Osteoblast (primary cell): ENCODE data around the gene OR2L8. TPM values are rescaled to one million over a fixed set of nuclear protein-coding genes. Genes with fewer than 3 reads are reported as not detected.

Experiments
- DNase-seq: peaks from one replicate; pipeline ENCODE4 v3.0.0; 2011; ENCODE audit warnings: low spot score, mixed read lengths; ENCODE audit not compliant: insufficient read length; ENCODE audit errors: missing footprints
- H2AFZ ChIP-seq: 2 replicates; pipeline ENCODE4 v1.6.0; 2011; ENCODE audit warnings: mild to moderate bottlenecking, low read length
- H3K27ac ChIP-seq: 2 replicates; pipeline ENCODE4 v1.5.1; 2011; ENCODE audit warnings: mild to moderate bottlenecking, low read depth, low read length, moderate library complexity
- H3K27me3 ChIP-seq: 2 replicates; pipeline ENCODE4 v1.6.0; 2012; ENCODE audit warnings: mild to moderate bottlenecking, control low read depth, inconsistent platforms, low read length, moderate library complexity; ENCODE audit not compliant: insufficient read depth
- H3K36me3 ChIP-seq: 2 replicates; pipeline ENCODE4 v1.5.1; 2011; ENCODE audit warnings: mild to moderate bottlenecking, low read length, control low read depth, moderate library complexity; ENCODE audit not compliant: insufficient read depth
- H3K4me1 ChIP-seq: 2 replicates; pipeline ENCODE4 v1.5.1; 2011; ENCODE audit warnings: mild to moderate bottlenecking, low read length, control low read depth, moderate library complexity; ENCODE audit not compliant: insufficient read depth
- H3K4me2 ChIP-seq: 2 replicates; pipeline ENCODE4 v1.6.0; 2011; ENCODE audit warnings: mild to moderate bottlenecking, low read length; ENCODE audit not compliant: insufficient read depth
- H3K4me3 ChIP-seq: fragments of 200-600 bp; sonication (generic); 3 replicates; pipeline ENCODE4 v1.5.1; 2012; ENCODE audit warnings: mild to moderate bottlenecking, low read length, inconsistent platforms; ENCODE audit not compliant: insufficient read depth
- H3K79me2 ChIP-seq: 2 replicates; pipeline ENCODE4 v1.6.0; 2012; ENCODE audit warnings: mild to moderate bottlenecking, low read length, control low read depth, inconsistent platforms; ENCODE audit not compliant: insufficient read depth
- H3K9me3 ChIP-seq: 2 replicates; pipeline ENCODE4 v1.5.1; 2011; ENCODE audit warnings: low read depth, low read length, control low read depth
- H4K20me1 ChIP-seq: 2 replicates; pipeline ENCODE4 v1.6.0; 2012; ENCODE audit warnings: mild to moderate bottlenecking, low read length, control low read depth; ENCODE audit not compliant: insufficient read depth
- total RNA-seq: library from RNA; depleted of rRNA; stranded (reverse); fragments of >200 nt; gene quantifications from 2 replicates; pipeline ENCODE4 v1.2.3, GENCODE V29; 2012
- TF ChIP-seq, protein P1 (sequence below): IDR thresholded peaks from 2 replicates; pipeline ENCODE4 v1.5.1; 2011; ENCODE audit warnings: mild to moderate bottlenecking, low read depth, low read length, moderate library complexity; ENCODE audit errors: extremely low read depth

OR2L8 gene
- total RNA-seq, 1 donor = not detected

DNA sequence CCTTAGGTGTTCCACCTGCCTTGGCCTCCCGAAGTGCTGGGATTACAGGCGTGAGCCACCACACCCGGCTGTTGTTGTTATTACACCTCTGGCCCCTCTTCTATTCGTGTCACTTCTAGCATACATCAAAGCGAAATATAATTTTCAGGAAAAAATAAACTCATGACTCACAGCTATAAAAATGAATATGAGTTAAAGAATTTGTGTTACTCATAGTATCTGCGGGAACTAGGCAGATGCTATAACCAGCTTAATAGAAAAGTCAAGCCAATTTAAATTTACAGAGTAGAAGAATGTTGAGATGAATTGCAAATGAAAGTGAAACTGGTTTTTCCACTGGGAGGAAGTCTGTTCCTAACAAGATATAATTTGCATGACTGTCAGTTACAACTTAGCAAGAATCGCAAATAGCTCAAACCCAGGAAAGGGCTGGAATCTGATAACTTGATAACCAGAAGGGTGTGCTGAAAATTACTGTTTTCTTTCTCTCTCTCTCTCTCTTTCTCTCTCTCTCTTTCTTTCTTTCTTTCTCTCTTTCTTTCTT is 42.1 kb upstream of the OR2L8 start:
- no peaks in the 10 kb centered on the region for H3K27me3 ChIP-seq
- H3K27ac ChIP-seq = no peak overlapping the region
- H4K20me1 ChIP-seq = no peaks in the 10 kb centered on the region
- no peaks in the 10 kb centered on the region for H3K79me2 ChIP-seq
- H3K9me3 ChIP-seq = no peaks in the 10 kb centered on the region
- no peaks in the 10 kb centered on the region for H3K36me3 ChIP-seq
- no peak overlapping the region for H2AFZ ChIP-seq
- no peak overlapping the region for H3K4me3 ChIP-seq
- H3K4me1 ChIP-seq = no peaks in the 10 kb centered on the region
- DNase-seq = peak; percentile 62
- TF ChIP-seq, protein P1, sequence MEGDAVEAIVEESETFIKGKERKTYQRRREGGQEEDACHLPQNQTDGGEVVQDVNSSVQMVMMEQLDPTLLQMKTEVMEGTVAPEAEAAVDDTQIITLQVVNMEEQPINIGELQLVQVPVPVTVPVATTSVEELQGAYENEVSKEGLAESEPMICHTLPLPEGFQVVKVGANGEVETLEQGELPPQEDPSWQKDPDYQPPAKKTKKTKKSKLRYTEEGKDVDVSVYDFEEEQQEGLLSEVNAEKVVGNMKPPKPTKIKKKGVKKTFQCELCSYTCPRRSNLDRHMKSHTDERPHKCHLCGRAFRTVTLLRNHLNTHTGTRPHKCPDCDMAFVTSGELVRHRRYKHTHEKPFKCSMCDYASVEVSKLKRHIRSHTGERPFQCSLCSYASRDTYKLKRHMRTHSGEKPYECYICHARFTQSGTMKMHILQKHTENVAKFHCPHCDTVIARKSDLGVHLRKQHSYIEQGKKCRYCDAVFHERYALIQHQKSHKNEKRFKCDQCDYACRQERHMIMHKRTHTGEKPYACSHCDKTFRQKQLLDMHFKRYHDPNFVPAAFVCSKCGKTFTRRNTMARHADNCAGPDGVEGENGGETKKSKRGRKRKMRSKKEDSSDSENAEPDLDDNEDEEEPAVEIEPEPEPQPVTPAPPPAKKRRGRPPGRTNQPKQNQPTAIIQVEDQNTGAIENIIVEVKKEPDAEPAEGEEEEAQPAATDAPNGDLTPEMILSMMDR = no peak
- H3K4me2 ChIP-seq = no peak overlapping the region

DNA sequence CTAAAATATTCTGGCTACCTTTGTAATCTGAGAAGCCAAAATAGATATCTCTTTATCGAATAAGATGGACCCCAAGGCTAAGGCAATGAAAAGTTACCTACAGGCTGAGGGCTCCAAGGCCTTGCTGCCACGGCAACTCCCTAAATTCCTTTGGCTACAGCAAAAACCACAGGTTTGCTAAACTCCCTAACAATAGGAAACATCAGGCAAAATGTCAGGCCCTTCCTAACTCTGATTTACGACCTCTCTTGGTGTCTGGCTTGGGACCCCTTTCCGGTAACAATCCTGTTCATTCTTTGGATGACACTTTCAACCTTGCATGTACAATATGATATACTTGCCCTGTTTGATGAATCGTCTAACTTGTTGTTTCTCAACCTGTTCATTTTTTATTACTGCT is 39.9 kb upstream of the OR2L8 start:
- Histone ChIP-seq H3K4me1 (no peaks in the 10 kb centered on the region), H3K9me3 (no peaks in the 10 kb centered on the region), H3K4me3 (no peak overlapping the region), H4K20me1 (no peaks in the 10 kb centered on the region), H3K79me2 (no peaks in the 10 kb centered on the region), H3K36me3 (no peaks in the 10 kb centered on the region), H2AFZ (no peak overlapping the region), H3K27ac (no peak overlapping the region), H3K4me2 (no peak overlapping the region), H3K27me3 (no peaks in the 10 kb centered on the region)
- TF ChIP-seq, protein P1 = no peak
- no peak for DNase-seq

DNA sequence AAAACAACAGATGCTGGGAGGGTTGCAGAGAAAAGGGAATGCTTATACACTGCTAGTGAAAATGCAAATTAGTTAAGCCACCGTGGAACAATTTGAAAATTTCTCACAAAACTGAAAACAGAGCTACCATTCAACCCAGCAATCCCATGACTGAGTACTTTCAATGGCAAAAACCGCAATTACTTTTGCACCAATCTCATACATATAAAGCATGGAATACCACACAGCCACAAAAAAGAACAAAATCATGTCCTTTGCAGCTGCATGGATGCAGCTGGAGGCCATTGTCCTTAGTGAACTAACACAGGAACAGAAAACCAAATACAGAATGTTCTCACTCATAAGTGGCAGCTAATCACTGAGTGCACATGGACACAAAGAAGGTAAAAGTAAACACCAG is 34.9 kb upstream of the OR2L8 start:
- peaks cover 3% of the 10 kb centered on the region for H3K9me3 ChIP-seq
- no peak for DNase-seq
- no peak overlapping the region for H2AFZ ChIP-seq
- H3K4me2 ChIP-seq = no peak overlapping the region
- H4K20me1 ChIP-seq = no peaks in the 10 kb centered on the region
- TF ChIP-seq, protein P1 = no peak
- no peak overlapping the region for H3K4me3 ChIP-seq
- no peaks in the 10 kb centered on the region for H3K36me3 ChIP-seq
- no peaks in the 10 kb centered on the region for H3K27me3 ChIP-seq
- no peaks in the 10 kb centered on the region for H3K4me1 ChIP-seq
- no peaks in the 10 kb centered on the region for H3K79me2 ChIP-seq
- no peak overlapping the region for H3K27ac ChIP-seq

DNA sequence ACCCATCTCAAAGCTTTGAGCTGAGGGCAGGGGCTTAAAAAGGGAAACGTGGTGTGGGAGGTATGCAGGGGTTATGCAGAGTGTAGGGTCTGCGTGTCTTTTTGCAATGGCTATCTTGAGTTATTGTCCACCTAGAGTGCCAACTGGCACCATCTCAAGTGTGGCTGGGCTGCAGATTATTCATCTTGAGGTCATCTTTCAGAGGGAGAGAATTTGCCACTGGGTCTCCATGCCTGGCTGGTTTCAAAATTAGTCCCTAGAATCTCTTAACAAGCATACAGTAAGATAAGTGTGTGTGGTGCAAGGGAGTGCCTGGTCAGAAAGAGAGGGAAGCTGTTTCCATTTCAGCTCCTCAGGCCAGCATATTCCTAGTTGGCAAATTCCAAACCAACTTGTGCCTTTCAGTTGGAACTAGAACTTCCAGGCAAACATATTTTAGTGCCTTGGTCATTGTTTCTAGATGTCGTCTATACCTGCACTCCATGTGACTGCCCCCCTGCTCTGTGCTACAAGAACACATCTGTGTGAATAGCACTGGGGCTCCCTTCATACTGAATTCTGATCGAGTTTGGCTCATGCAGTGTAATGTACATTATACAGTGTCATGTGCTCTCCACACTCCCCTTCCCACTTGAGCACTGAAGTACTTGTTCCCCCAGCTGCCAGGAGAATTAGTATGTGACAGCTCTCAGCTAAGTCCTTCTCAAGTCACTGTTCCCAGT is 33.6 kb upstream of the OR2L8 start:
- Histone ChIP-seq H2AFZ (no peak overlapping the region), H3K9me3 (peaks cover 3% of the 10 kb centered on the region), H3K27me3 (no peaks in the 10 kb centered on the region), H3K79me2 (no peaks in the 10 kb centered on the region), H3K4me2 (no peak overlapping the region), H3K27ac (no peak overlapping the region), H3K4me3 (no peak overlapping the region), H3K36me3 (no peaks in the 10 kb centered on the region), H3K4me1 (no peaks in the 10 kb centered on the region), H4K20me1 (no peaks in the 10 kb centered on the region)
- TF ChIP-seq, protein P1 = no peak
- no peak for DNase-seq
